ENCODE measurements around the gene PRKAG1. TPM values are rescaled to one million over a fixed set of nuclear protein-coding genes. Genes with fewer than 3 reads are reported as not detected.
"Not testable (repeated sequence)": the region's sequence is repeated elsewhere in the genome, so short reads cannot be mapped to it uniquely, and the experiment has no call there.

The PRKAG1 gene
- 80.3 and 84.6 TPM in 2 replicates for total RNA-seq (2022)
- percentile 90 among the genes with signal in this experiment for Bru-seq, nascent RNA
- percentile 93 among the genes with signal in this experiment for BruChase-seq, experiment 1, labeled RNA remaining after a 6-hour chase
- percentile 92 among the genes with signal in this experiment for BruChase-seq, experiment 2, labeled RNA remaining after a 2-hour chase
- long read RNA-seq, transcript PRKAG1-206 (12 exons, 1,699 nt): major isoform, 74 of 105 reads
- long read RNA-seq, partial matches to known transcripts: 12 of 105 reads
- long read RNA-seq, other reads (novel, unspliced or antisense): 13 of 105 reads

GRCh38 chr12:49018261-49019119 lies at the start of gene PRKAG1:
PRKAG1 (minus strand) TSS chr12:49018776; CDS start chr12:49018740, 36 bp downstream.
- CTCF ChIA-PET: interaction anchor here (0.5 to 1.8 kb wide), 5 partner anchors 13 to 159 kb away, joined by 3 to 12 read pairs (median 4); no protein-coding TSS in a partner anchor

GRCh38 chr12:49066120-49066519 lies 47.5 kb upstream of the PRKAG1 start:
- no peak overlapping the region for H3K4me3 Mint-ChIP-seq (ENCODE audit: unreplicated experiment)
- no peaks in the 10 kb centered on the region for H3K36me3 Mint-ChIP-seq (ENCODE audit: insufficient read depth, unreplicated experiment)
- BruUV-seq (replicated peaks): no TSS peak
- no peak for DNase-seq (ENCODE audit: unreplicated experiment)
- intact Hi-C loops (cut with micrococcal nuclease): loop anchor here (10.0 kb wide), 1 partner anchor 199 kb away; the partner anchor contains the start of gene TUBA1C
- H3K9me3 Mint-ChIP-seq (ENCODE audit: unreplicated experiment): no peaks in the 10 kb centered on the region
- H3K27ac Mint-ChIP-seq (ENCODE audit: low read depth, unreplicated experiment): no peak overlapping the region
- TF ChIP-seq CTCF (IDR thresholded peaks at IDR 0.05; ENCODE audit: unreplicated experiment): no peak
- no peaks in the 10 kb centered on the region for H3K27me3 Mint-ChIP-seq (ENCODE audit: insufficient read depth, unreplicated experiment)
- H3K4me1 Mint-ChIP-seq (ENCODE audit: insufficient read depth, unreplicated experiment): peaks cover 28% of the 10 kb centered on the region
- ChIA-PET POLR2A (interaction anchor here (0.6 to 1.1 kb wide), 2 partner anchors 55 to 121 kb away, joined by 3 read pairs; no protein-coding TSS in a partner anchor), CTCF (interaction anchor here (0.6 to 5.3 kb wide), 11 partner anchors 18 to 178 kb away, joined by 3 to 48 read pairs (median 4); partner anchors contain the start of gene LMBR1L)

More at GRCh38 chr12:49018261-49019119, at the start of gene PRKAG1:
- intact Hi-C loops (cut with micrococcal nuclease): no loop called here
- Mint-ChIP-seq H3K4me1 (ENCODE audit: insufficient read depth, unreplicated experiment) (peaks cover 15% of the 10 kb centered on the region), H3K9me3 (ENCODE audit: unreplicated experiment) (no peaks in the 10 kb centered on the region), H3K27ac (ENCODE audit: low read depth, unreplicated experiment) (peak within 1 kb of the TSS; percentile 99), H3K27me3 (ENCODE audit: insufficient read depth, unreplicated experiment) (no peaks in the 10 kb centered on the region), H3K4me3 (ENCODE audit: unreplicated experiment) (peak within 1 kb of the TSS; percentile 88), H3K36me3 (ENCODE audit: insufficient read depth, unreplicated experiment) (peaks cover 44% of the 10 kb centered on the region)
- TF ChIP-seq CTCF (IDR thresholded peaks at IDR 0.05; ENCODE audit: unreplicated experiment): peak; percentile 25
- POLR2A ChIA-PET: interaction anchor here (0.5 to 1.5 kb wide), 15 partner anchors 11 to 194 kb away, joined by 3 to 8 read pairs (median 3); partner anchors contain the start of genes ARF3, DDN, DDX23 and RND1
- DNase-seq (ENCODE audit: unreplicated experiment): peak; percentile 96
- TSS peak; percentile 60 for BruUV-seq (replicated peaks)

GRCh38 chr12:49064767-49065152 lies 46.2 kb upstream of the PRKAG1 start:
- no peak for DNase-seq (ENCODE audit: unreplicated experiment)
- intact Hi-C loops (cut with micrococcal nuclease): loop anchor here (1.0 to 10.0 kb wide), 6 partner anchors 28 to 200 kb away; partner anchors contain the start of genes TUBA1B and TUBA1C
- H3K9me3 Mint-ChIP-seq (ENCODE audit: unreplicated experiment): no peaks in the 10 kb centered on the region
- peaks cover 22% of the 10 kb centered on the region for H3K4me1 Mint-ChIP-seq (ENCODE audit: insufficient read depth, unreplicated experiment)
- ChIA-PET POLR2A (interaction anchor here (1.2 to 4.4 kb wide), 4 partner anchors 33 to 66 kb away, joined by 4 to 36 read pairs (median 7); partner anchors contain the start of genes LMBR1L and TUBA1B), CTCF (interaction anchor here (0.5 to 5.3 kb wide), 27 partner anchors 11 to 1288 kb away, joined by 3 to 48 read pairs (median 5); partner anchors contain the start of genes DHH, LMBR1L, PRKAG1 and TUBA1B)
- no peak overlapping the region for H3K27ac Mint-ChIP-seq (ENCODE audit: low read depth, unreplicated experiment)
- peaks cover 8% of the 10 kb centered on the region for H3K36me3 Mint-ChIP-seq (ENCODE audit: insufficient read depth, unreplicated experiment)
- H3K27me3 Mint-ChIP-seq (ENCODE audit: insufficient read depth, unreplicated experiment): no peaks in the 10 kb centered on the region
- no peak for TF ChIP-seq CTCF (IDR thresholded peaks at IDR 0.05; ENCODE audit: unreplicated experiment)
- H3K4me3 Mint-ChIP-seq (ENCODE audit: unreplicated experiment): no peak overlapping the region
- BruUV-seq (replicated peaks): no TSS peak

- ChIA-PET CTCF (interaction anchor here (3.2 to 5.3 kb wide), 3 partner anchors 24 to 59 kb away, joined by 20 to 48 read pairs (median 46); no protein-coding TSS in a partner anchor), POLR2A (interaction anchor here (4.4 kb wide), 1 partner anchor 68 kb away, joined by 36 read pairs; the partner anchor contains the start of gene TUBA1B)
- intact Hi-C loops (cut with micrococcal nuclease): loop anchor here (10.0 kb wide), 1 partner anchor 203 kb away; the partner anchor contains the start of gene TUBA1C
- peaks cover 18% of the 10 kb centered on the region for H3K4me1 Mint-ChIP-seq (ENCODE audit: insufficient read depth, unreplicated experiment)
- H3K27ac Mint-ChIP-seq (ENCODE audit: low read depth, unreplicated experiment); DNase-seq (ENCODE audit: unreplicated experiment); H3K9me3 Mint-ChIP-seq (ENCODE audit: unreplicated experiment); H3K36me3 Mint-ChIP-seq (ENCODE audit: insufficient read depth, unreplicated experiment); H3K27me3 Mint-ChIP-seq (ENCODE audit: insufficient read depth, unreplicated experiment); BruUV-seq (replicated peaks): not testable (repeated sequence)
- peak overlapping the region; percentile 91 for H3K4me3 Mint-ChIP-seq (ENCODE audit: unreplicated experiment)
Measured at GRCh38 chr12:49061916-49062315, 43.3 kb upstream of the PRKAG1 start.

Measured in MCF 10A (cell line).